Ramos (cell line): ENCODE results near the gene KLRB1.
"Not testable (repeated sequence)": the region's sequence is repeated elsewhere in the genome, so short reads cannot be mapped to it uniquely, and the experiment has no call there.

Source experiments
- in situ Hi-C: fragments of 300-500 bp; cut with MboI; formaldehyde crosslinking; loops from one replicate; pipeline ENCODE4 v1.14.3; 2022; ENCODE audit warnings: low sequenced_read_pairs; ENCODE audit not compliant: unreplicated experiment

KLRB1 gene

DNA sequence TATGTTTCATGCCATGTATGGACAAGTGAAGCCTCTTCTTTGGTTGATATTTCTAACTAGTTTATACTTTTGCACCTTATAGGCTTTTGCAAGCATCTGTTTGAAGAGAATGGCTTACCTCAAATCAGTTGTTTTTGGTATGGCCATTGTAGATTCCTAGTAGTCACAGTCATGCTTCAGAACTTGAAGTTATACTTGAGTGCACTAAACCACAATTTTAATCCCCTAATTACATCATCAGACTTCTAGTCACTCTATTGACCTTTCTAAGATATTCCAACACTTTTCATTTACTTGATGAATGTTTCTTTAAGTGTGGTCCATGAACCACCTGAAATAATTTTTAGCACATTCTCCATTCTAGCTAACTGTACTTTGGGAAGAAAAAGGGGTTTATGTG is 18.6 kb upstream of the KLRB1 start:
- in situ Hi-C loops = no loop called here

- in situ Hi-C loops = no loop called here
Observed at GRCh38 chr12:9625019-9625418, 17.3 kb upstream of the KLRB1 start.

GRCh38 chr12:9619411-9620179 is 11.9 kb upstream of the KLRB1 start:
- in situ Hi-C loops = no loop called here

- in situ Hi-C loops = not testable (repeated sequence)
Observed at GRCh38 chr12:9618906-9619305, 11.2 kb upstream of the KLRB1 start.

DNA sequence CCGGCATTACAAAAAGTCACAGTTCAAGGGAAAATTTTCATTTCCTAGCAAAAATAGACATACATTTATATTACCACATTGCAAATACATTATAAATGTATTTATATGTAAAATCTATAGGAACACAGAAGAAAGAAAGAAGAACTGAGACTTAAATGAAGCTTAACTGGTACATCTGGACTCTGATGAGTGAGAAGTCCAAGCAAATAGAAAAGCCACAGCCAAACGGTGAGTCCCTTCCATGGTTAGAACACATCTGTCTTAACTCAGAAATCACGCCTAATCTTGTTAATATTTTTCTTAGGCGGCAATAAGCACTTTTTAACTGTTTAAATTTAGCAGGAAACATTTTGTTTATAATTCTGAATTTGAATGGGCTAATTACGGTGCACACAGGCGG is 9.4 kb upstream of the KLRB1 start:
- in situ Hi-C loops = no loop called here

DNA sequence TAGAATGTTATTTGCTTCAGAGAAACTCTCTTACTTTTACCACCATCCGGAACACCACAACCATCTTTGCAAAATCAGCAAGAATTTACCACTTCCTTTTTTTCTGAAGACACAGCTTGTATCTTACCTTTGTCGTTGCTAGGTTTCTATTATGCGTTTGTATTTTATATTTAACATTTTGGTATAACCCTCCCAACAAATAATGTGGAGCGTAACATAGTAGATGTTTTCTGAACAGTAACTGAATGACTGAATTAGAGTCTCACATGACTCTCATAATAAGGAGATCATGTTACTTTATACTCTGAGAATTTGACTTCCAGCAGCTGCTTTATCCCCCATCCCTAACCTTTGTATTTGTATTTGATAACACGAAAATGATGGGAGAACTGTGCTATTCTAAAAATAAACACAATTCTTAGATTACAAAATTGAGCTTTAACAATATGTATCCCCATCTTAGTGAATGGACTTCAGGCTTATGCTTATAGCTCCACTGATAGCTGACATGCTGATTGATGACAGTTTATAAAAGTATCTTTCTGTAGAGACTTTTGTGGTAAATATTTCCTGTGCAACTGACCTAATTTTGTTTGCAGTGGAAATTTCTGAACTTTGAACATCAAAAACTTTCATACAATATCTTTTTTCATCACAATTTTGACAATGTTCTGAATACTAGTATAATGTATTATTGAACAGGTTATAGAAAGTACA is 7.9 kb upstream of the KLRB1 start:
- in situ Hi-C loops = no loop called here

- in situ Hi-C loops = not testable (repeated sequence)
Observed at GRCh38 chr12:9610606-9611005, 2.9 kb upstream of the KLRB1 start.

- in situ Hi-C loops = no loop called here
Observed at GRCh38 chr12:9606736-9607372, 862 bp downstream of the KLRB1 start.

DNA sequence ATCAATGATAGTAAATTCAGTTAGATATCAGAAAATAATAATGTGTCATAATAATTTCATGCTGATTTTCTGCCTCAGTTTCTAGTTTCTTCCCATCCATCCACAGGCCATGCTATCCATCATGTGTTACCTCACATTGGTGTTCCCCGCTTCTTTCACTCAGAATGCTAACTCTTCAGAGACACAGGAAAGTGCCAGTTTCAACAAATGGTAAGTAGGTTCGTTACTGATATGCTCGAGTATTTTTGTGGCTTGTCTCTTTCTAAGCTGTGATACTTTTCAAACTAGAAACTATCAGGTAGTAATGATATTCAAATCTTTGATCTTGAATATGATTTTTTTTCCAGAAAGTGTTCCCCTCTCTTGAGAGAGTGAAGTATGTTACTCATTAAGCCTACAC is 1.5 kb downstream of the KLRB1 start:
- in situ Hi-C loops = no loop called here

- in situ Hi-C loops = no loop called here
Observed at GRCh38 chr12:9605483-9605882, 2.2 kb downstream of the KLRB1 start.

GRCh38 chr12:9604287-9604686 is 3.4 kb downstream of the KLRB1 start:
- in situ Hi-C loops = no loop called here

DNA sequence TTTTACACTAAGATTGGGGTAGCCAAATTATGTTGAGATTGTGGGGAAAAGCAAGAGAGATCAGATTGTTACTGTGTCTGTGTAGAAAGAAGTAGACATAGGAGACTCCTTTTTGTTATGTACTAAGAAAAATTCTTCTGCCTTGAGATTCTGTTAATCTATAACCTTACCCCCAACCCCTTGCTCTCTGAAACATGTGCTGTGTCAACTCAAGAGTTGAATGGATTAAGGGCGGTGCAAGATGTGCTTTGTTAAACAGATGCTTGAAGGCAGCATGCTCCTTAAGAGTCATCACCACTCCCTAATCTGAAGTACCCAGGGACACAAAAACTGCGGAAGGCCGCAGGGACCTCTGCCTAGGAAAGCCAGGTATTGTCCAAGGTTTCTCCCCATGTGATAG is 7.3 kb downstream of the KLRB1 start:
- in situ Hi-C loops = not testable (repeated sequence)

GRCh38 chr12:9598363-9598762 is 9.4 kb downstream of the KLRB1 start:
- in situ Hi-C loops = no loop called here

DNA sequence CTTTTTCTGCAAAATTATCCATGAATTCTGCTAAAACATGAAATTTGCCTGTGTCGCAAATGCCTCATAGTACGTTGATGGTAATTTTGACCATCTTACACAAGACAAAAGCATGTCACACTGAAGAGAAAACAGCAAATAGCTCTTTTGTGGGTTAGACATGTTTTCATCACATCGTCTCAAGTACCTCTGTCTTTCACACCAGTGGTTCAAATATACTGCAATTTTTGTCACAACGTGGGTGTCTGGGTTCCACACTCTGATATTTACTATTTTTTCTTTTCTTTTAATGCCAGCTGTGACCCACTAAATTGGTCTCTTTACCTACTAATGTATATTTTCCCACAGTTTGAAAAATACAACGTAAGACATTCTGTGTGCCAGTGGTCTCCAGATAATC is 10.4 kb downstream of the KLRB1 start:
- in situ Hi-C loops = no loop called here

- in situ Hi-C loops = no loop called here
Observed at GRCh38 chr12:9590441-9590840, 17.3 kb downstream of the KLRB1 start.

GRCh38 chr12:9588749-9589148 is 19.0 kb downstream of the KLRB1 start:
- in situ Hi-C loops = no loop called here

- in situ Hi-C loops = no loop called here
Observed at GRCh38 chr12:9587987-9588600, 19.6 kb downstream of the KLRB1 start.

- in situ Hi-C loops = not testable (repeated sequence)
Observed at GRCh38 chr12:9577729-9578128, 30.0 kb downstream of the KLRB1 start.

- in situ Hi-C loops = not testable (repeated sequence)
Observed at GRCh38 chr12:9567151-9567550, 40.6 kb downstream of the KLRB1 start.

- in situ Hi-C loops = not testable (repeated sequence)
Observed at GRCh38 chr12:9566113-9566512, 41.6 kb downstream of the KLRB1 start.

DNA sequence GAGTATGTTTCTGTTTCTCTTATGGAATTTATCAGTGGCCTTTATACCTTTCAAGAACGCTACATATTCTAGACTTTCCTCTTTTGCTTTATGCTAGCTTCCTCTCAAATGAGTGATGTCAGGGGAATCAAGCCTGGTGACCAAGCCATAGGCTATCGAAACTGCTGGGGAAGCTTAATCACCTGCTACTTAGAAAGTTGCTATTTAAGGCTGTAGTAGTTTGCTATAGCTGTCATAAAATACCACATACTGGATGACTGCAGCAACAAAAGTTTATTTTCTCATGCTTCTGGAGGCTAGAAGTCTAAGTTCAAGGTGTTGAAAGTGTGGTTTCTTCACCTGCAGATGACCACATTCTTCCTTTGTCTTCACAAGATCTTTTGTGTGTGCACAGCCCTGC is 43.3 kb downstream of the KLRB1 start:
- in situ Hi-C loops = not testable (repeated sequence)
